Mammary epithelial cell (primary cell): ENCODE measurements around the gene DLX1.

ENCODE experiments used
- EZH2 ChIP-seq: IDR thresholded peaks from 2 replicates; pipeline ENCODE4 v1.6.1; 2012; ENCODE audit warnings: low read length, inconsistent platforms, borderline replicate concordance
- TF ChIP-seq, protein P1 (sequence below), 2 donors: IDR thresholded peaks in 1 of 2; conservative IDR thresholded peaks in 1 of 2; 2 replicates each; pipeline ENCODE4 v1.5.1; 2011 to 2012; ENCODE audit warnings: inconsistent platforms in 2 of 2, low read length in 2 of 2, mild to moderate bottlenecking in 2 of 2, control low read depth in 1 of 2, low read depth in 1 of 2; ENCODE audit not compliant: insufficient read depth in 1 of 2; ENCODE audit errors: extremely low read depth in 1 of 2

DNA sequence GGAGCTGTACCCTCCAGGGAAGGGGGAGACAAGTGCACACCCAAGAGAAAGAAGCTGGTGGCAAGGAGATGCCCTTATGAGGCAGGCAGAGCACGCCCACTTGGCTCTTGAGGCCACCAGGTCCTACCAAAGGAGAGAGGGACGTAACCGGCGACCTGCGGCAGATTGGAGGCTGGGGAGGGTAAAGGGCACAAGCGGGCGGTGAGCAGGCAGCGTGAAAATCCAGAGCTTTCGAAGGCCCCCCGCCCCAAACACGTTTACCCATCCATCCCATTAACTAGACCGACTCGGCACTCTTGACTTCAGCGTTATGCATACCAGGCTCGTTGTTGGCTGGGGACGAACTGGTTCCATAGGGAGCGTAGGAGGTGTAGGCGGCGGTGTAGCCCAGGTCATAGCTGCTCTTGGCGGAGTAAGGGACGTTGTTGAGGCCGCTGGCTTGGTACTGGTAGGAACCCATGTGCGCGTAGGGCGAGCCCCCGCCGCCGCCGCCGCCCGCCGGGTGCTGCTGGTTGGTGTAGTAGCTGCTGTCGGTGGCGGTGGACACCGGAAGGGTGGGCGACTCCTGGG, 16.6 kb downstream of the DLX1 start:
- TF ChIP-seq EZH2, result no peak
- TF ChIP-seq, protein P1, sequence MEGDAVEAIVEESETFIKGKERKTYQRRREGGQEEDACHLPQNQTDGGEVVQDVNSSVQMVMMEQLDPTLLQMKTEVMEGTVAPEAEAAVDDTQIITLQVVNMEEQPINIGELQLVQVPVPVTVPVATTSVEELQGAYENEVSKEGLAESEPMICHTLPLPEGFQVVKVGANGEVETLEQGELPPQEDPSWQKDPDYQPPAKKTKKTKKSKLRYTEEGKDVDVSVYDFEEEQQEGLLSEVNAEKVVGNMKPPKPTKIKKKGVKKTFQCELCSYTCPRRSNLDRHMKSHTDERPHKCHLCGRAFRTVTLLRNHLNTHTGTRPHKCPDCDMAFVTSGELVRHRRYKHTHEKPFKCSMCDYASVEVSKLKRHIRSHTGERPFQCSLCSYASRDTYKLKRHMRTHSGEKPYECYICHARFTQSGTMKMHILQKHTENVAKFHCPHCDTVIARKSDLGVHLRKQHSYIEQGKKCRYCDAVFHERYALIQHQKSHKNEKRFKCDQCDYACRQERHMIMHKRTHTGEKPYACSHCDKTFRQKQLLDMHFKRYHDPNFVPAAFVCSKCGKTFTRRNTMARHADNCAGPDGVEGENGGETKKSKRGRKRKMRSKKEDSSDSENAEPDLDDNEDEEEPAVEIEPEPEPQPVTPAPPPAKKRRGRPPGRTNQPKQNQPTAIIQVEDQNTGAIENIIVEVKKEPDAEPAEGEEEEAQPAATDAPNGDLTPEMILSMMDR (conservative IDR thresholded peaks at IDR 0.05 in 1 of 2, IDR thresholded peaks at IDR 0.05 in 1 of 2; ENCODE audit: extremely low read depth in 1 of 2, insufficient read depth in 1 of 2, low read depth in 1 of 2, low read length in 2 of 2), result no peak
